C4-2B (cell line): ENCODE measurements around the gene SMIM35.

ENCODE experiments used
- ZFX ChIP-seq: fragments of 450-650 bp; IDR thresholded peaks from 2 replicates; pipeline ENCODE4 v1.6.1; 2017
- TF ChIP-seq, protein P1 (sequence below): fragments of 450-650 bp; conservative IDR thresholded peaks from 2 replicates; pipeline ENCODE4 v1.5.1; 2017; ENCODE audit warnings: mild to moderate bottlenecking

DNA sequence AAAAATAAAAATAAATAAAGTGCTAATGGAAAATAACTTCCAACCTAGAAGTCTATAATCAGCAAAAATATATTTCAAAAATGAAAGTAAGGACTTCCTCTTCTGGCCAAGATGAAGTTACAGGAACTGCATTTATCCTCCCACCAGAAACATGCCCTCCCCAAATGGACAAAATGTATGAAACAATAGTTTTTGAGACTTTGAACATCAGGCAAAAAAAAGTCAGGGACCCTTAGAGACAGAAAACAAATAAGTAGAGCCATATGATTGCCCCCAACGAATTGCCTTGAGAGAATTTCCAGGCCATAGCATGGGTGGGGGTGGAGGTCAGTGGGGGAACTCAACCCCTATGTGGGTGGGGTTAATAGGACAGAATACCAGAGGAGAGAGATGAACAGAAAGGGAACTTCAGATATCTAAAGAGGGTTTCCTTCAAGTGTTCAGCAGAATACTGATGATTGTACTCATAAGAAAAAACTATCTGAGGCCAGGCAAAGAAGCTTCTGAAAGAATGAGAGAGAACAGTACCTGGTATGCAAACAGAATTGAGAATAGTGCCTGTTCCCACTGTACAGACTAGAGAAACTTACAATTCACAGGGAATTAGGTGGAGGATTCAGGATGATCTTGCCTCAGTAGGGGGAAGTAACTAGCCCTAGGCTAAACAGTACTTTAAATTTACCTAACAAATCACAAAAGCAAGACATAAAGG, 127.2 kb downstream of the SMIM35 start:
- TF ChIP-seq, protein P1, sequence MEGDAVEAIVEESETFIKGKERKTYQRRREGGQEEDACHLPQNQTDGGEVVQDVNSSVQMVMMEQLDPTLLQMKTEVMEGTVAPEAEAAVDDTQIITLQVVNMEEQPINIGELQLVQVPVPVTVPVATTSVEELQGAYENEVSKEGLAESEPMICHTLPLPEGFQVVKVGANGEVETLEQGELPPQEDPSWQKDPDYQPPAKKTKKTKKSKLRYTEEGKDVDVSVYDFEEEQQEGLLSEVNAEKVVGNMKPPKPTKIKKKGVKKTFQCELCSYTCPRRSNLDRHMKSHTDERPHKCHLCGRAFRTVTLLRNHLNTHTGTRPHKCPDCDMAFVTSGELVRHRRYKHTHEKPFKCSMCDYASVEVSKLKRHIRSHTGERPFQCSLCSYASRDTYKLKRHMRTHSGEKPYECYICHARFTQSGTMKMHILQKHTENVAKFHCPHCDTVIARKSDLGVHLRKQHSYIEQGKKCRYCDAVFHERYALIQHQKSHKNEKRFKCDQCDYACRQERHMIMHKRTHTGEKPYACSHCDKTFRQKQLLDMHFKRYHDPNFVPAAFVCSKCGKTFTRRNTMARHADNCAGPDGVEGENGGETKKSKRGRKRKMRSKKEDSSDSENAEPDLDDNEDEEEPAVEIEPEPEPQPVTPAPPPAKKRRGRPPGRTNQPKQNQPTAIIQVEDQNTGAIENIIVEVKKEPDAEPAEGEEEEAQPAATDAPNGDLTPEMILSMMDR, result no peak
- no peak for TF ChIP-seq ZFX
